ENCODE data around the gene FRMPD2.

GRCh38 chr10:48257407-48257961, 17.0 kb downstream of the FRMPD2 start:
- TF ChIP-seq CTCF (IDR thresholded peaks at IDR 0.05) (no peak), POLR2A (IDR thresholded peaks at IDR 0.05) (no peak)

Measured in lower leg skin (tissue), 3 donors.